ENCODE results near the gene OR10G8.
"Not testable (repeated sequence)": the region's sequence is repeated elsewhere in the genome, so short reads cannot be mapped to it uniquely, and the experiment has no call there.

OR10G8 gene

GRCh38 chr11:124026498-124026897 lies at the start of gene OR10G8:
Gene OR10G8, plus strand, starts transcription at chr11:124026798. Its CDS starts 2,825 bp downstream, at chr11:124029623.
- DNase-seq: no peak

DNA sequence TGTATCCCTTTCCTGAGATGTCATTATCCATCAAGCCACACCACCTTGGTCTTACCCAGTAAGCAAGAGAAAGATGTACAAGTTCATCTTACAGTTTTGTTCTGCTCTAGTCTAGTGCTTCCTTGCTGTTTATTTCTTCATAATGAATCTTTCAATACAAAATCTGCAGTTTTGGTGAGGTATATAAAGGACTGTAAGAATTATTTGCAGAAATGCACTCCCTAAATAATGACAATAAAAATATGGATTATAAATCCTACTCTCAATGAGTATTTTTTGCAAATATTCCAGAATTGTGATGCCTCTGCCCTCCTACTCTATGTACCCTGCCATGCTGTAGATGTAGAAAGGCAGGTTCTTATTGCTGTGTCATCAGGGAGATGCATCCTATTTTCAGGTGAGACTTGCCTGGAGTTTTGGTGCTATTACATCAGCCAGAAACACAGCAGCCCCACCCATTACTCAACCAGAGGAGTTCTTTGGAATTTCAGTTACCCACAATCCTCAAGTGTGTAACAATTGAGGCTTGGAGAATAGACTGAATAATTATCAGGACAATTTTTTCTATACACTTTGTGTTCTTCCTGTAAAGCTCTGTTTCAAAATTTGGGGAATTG lies 48.8 kb upstream of the OR10G8 start, which contains the start of gene OR10S1:
Gene OR10S1, minus strand, starts transcription at position 51 of the 617 bp plus-strand sequence. CDS start 117 bp downstream, outside the sequence.
- DNase-seq: no peak

DNA sequence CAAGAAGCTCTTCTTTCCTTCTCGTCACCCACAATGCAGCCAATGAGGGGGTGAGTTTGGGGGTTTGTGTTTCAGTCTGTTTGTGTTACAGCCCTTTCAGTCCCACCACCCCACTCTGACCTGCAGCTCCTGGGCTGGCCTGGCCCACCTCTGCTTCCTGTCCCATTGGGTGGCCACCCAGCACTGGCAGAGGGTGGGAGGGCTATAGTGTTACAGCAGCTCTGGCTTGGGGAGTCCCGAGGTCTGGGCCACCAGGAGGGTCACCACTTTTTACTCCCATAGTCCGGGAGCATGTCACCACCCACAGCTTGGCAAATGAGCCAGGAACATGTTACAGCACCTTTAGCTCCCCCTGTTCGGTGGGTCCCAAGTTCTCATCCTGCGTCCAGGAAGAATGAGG lies 47.3 kb upstream of the OR10G8 start:
- no peak for DNase-seq

GRCh38 chr11:123995119-123995518 lies 31.5 kb upstream of the OR10G8 start, which contains the start of gene OR10G6:
Gene OR10G6, minus strand, starts transcription at chr11:123995161. Its CDS starts 0 bp downstream, at chr11:123995161.
- DNase-seq: no peak

DNA sequence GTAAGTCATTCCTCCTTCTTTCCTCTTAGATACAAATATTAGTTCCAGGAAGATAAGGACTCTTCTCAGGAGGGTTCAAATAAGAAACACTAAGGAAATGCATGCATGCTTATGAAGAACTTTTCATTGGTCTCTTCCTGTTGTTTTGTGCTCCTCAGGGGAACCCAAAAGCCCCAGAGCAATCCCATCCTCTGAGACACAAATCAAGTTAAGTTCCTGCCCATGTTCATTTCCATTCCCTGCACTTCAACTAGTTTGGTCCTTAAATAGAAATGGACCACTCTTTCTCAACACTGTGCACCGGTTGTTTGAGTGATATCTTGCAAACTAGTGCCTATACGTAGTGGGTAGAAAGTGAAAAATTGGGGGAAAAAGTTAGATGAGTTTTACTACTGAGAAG lies 13.9 kb upstream of the OR10G8 start, which contains the start of gene OR10G4:
Gene OR10G4, plus strand, starts transcription at position 301 of the 400 bp plus-strand sequence. CDS start 2,578 bp downstream, outside the sequence.
- no peak for DNase-seq

DNA sequence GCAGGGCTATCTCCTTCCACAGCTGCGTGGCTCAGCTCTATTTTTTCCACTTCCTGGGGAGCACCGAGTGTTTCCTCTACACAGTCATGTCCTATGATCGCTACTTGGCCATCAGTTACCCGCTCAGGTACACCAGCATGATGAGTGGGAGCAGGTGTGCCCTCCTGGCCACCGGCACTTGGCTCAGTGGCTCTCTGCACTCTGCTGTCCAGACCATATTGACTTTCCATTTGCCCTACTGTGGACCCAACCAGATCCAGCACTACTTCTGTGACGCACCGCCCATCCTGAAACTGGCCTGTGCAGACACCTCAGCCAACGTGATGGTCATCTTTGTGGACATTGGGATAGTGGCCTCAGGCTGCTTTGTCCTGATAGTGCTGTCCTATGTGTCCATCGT lies 10.8 kb upstream of the OR10G8 start:
- DNase-seq: not testable (repeated sequence)

- no peak for DNase-seq
Measured at GRCh38 chr11:124036666-124037065, 10.1 kb downstream of the OR10G8 start.

GRCh38 chr11:124039557-124039956 lies 13.0 kb downstream of the OR10G8 start:
- DNase-seq: no peak

- DNase-seq: no peak
Measured at GRCh38 chr11:124041254-124041653, 14.7 kb downstream of the OR10G8 start, which contains the start of gene OR10G7. Gene OR10G7, minus strand, starts transcription at chr11:124041325. Its CDS starts 2,324 bp downstream, at chr11:124039001.

GRCh38 chr11:124043420-124043819 lies 16.8 kb downstream of the OR10G8 start:
- DNase-seq: no peak

- DNase-seq: no peak
Measured at GRCh38 chr11:124050748-124051147, 24.1 kb downstream of the OR10G8 start.

DNA sequence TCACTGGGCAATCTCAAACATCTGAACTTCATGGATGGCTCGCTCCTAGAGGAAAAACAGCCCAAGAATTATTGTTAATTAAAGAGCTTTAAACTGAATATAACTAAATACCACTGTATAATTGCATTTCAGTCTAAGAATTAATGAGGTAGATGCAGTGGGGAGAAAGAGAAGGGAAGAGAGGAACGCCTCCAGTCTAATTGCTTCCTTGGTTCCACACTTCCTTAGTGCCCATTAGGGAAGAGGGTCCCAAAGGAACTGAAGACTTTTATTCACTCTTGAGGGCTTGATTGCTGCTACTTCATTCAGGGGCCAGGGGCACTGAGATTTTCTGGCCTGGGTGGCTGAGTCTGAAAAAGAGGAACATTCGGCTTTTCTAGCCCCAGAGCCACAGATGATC lies 26.4 kb downstream of the OR10G8 start:
- DNase-seq: no peak

DNA sequence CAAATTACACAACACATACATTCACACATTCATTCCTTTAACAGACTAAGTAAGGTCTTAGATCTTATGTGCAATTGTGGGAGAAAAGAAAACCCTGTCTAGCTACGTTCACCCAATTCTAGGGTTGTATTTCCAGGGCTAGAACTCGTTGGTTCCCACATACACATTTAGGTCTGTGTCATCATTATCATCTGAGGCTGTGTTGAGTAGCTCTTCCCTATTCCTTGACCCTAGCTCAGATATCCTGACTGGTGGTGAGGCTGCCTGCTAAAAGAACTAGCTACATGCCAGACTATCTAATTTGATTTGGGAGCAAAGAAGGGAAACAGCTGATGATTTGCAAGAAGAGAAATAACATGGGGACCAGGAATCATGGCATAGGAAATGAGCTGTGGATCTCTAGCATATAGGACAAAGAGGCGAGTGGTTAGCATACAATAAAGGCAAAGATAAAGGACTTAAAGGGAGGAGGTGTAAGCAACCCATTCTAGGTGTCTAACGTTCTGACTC lies 42.1 kb downstream of the OR10G8 start:
- DNase-seq: no peak

- peak; percentile 75 for DNase-seq
Measured at GRCh38 chr11:124069429-124070401, 43.1 kb downstream of the OR10G8 start.

GRCh38 chr11:124070915-124071622 lies 44.5 kb downstream of the OR10G8 start:
- DNase-seq: peak; percentile 58

- no peak for DNase-seq
Measured at GRCh38 chr11:124071623-124071948, 45.0 kb downstream of the OR10G8 start.

DNA sequence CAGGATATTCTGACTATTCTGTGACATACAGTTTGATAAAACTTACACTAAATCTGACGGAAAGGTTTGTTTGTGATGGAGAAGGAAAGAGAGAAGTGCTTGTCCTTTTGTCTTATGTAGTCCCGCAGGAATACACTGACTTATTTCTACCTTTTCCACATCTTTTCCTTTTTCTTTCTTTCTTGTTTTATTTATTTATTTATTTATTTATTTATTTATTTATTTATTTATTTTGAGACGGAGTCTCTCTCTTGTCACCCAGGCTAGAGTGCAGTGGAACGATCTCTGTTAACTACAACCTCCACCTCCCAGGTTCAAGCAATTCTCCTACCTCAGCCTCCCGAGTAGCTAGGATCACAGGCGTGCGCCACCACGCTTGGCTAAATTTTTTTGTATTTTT lies 45.5 kb downstream of the OR10G8 start:
- DNase-seq: no peak

- DNase-seq: no peak
Measured at GRCh38 chr11:124074554-124074953, 48.0 kb downstream of the OR10G8 start.

DNA sequence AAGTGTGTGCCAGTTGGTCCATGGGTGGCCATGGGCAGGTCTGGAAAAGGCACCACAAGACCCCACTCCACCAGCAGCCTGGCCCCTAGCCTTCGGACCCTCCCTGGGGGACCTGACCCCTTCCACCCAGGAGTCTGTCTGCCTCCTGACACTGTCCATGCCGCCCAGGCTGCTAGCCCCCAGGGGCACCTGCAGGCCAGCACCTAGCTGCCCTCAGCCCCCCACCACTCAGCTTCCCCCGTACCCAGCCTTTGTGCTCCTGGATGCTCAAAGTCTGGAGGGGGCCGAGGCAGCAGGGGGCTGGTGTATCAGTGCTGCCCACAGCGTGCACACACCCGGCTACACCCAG lies 48.9 kb downstream of the OR10G8 start:
- no peak for DNase-seq

GRCh38 chr11:124075841-124076651 lies 49.4 kb downstream of the OR10G8 start:
- no peak for DNase-seq

- no peak for DNase-seq
Measured at GRCh38 chr11:124077266-124077665, 50.7 kb downstream of the OR10G8 start.

DNA sequence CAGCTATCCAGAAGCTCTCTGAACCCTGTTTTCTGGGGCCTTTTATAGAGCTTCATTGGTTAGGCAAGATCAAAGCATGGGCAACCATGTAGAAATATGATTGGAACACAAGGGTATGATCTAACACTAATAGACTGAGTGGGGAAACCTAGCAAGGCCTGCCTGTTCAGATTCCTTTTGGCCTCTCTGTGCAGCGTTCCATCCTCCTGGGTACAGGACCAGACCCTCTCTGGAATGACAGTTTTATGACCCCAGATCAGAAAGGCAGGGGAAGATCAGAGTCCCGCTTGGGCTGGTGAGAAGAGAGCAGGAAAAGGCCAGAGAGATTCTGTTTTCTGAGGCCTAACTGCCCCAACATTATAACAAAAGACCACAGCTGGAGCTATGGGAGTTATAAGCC lies 52.0 kb downstream of the OR10G8 start:
- no peak for DNase-seq

Measured in HCEC 1CT (cell line).